Right atrium auricular region (tissue), 2 donors: ENCODE measurements around the gene CACNA1B. TPM values are rescaled to one million over a fixed set of nuclear protein-coding genes. Genes with fewer than 3 reads are reported as not detected.
A peak's percentile ranks its signal among the peaks of the same experiment; 100 is the strongest.
"Not testable (repeated sequence)": the region's sequence is repeated elsewhere in the genome, so short reads cannot be mapped to it uniquely, and the experiment has no call there.

Experiments
- DNase-seq: peaks from one replicate; pipeline ENCODE4 v3.0.0-alpha.2; 2019; ENCODE audit warnings: low spot score
- H3K27ac ChIP-seq, 2 donors: fragments of 200-600 bp; sonication (generic); 1 replicate in 1 of 2; 2 replicates in 1 of 2; pipeline ENCODE4 v1.5.1; 2016 to 2019
- H3K27me3 ChIP-seq, 2 donors: fragments of 200-600 bp; sonication (generic); one replicate each; pipeline versions ENCODE4 v1.5.1 to v1.6.0; 2017 to 2019
- H3K36me3 ChIP-seq: fragments of 200-600 bp; sonication (generic); one replicate; pipeline ENCODE4 v1.5.1; 2016
- H3K4me1 ChIP-seq, 2 donors: fragments of 200-600 bp; sonication (generic); one replicate each; pipeline versions ENCODE4 v1.5.1 to v1.6.0; 2017 to 2019
- H3K4me3 ChIP-seq, 2 donors: fragments of 200-600 bp; sonication (generic); 1 replicate in 1 of 2; 2 replicates in 1 of 2; pipeline ENCODE4 v1.5.1; 2017 to 2019; ENCODE audit warnings: mild to moderate bottlenecking in 1 of 2, moderate library complexity in 1 of 2
- H3K9me3 ChIP-seq, 2 donors: fragments of 200-600 bp; sonication (generic); one replicate each; pipeline ENCODE4 v1.5.1; 2019
- total RNA-seq, 2 donors: library from RNA; depleted of rRNA; stranded (reverse); fragments of >200 nt; gene quantifications; one replicate each; pipeline ENCODE4 v1.1.0, GENCODE V29; 2016
- TF ChIP-seq, protein P1 (sequence below), 2 donors: fragments of 200-600 bp; sonication (generic); IDR thresholded peaks; one replicate each; pipeline ENCODE4 v1.5.1; 2019; ENCODE audit warnings: antibody characterized with exemption in 2 of 2

Gene CACNA1B
- total RNA-seq, 2 donors from 2014 or later = 0.04 to 0.41 TPM

DNA sequence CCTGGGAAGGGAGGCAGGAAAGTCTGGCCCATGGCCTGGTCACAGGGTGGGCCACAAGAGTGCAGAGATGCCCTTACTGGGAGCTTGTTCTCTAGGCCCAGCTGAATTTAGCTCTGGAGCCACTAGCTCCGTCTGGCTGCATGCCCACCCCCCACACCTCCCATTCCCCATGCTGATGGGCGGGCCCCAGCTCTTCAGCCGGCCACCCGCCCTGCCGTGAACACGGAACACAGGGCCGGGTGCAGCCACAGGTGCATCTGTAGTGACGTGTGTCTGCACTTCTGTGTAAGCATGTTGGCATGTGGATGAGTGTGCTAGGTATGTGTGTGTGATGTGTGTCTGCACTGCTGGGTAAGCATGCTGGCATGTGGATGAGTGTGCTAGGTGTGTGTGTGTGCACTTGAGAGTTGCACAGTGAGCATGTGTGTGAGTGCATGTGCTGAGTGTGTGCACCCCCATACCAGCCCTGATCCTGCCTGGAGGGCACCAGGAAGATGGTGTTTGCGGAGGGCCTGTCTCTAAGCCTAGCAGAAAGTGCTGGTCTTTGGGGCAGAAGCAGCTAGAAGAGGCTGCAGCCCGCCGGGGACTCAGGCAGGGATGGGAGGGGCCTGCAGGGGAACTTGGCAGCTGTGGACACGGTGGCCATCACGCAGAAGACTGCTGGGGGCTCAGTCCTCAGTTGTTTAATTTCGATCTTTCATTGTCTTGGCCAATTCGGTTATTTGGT lies 136.4 kb downstream of the CACNA1B start:
- TF ChIP-seq, protein P1, sequence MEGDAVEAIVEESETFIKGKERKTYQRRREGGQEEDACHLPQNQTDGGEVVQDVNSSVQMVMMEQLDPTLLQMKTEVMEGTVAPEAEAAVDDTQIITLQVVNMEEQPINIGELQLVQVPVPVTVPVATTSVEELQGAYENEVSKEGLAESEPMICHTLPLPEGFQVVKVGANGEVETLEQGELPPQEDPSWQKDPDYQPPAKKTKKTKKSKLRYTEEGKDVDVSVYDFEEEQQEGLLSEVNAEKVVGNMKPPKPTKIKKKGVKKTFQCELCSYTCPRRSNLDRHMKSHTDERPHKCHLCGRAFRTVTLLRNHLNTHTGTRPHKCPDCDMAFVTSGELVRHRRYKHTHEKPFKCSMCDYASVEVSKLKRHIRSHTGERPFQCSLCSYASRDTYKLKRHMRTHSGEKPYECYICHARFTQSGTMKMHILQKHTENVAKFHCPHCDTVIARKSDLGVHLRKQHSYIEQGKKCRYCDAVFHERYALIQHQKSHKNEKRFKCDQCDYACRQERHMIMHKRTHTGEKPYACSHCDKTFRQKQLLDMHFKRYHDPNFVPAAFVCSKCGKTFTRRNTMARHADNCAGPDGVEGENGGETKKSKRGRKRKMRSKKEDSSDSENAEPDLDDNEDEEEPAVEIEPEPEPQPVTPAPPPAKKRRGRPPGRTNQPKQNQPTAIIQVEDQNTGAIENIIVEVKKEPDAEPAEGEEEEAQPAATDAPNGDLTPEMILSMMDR (IDR thresholded peaks at IDR 0.05) = no peak
- H3K27me3 ChIP-seq = no peaks in the 10 kb centered on the region
- H3K4me3 ChIP-seq = no peak overlapping the region
- no peak overlapping the region for H3K27ac ChIP-seq
- H3K9me3 ChIP-seq = no peaks in the 10 kb centered on the region
- H3K4me1 ChIP-seq = no peaks in the 10 kb centered on the region
- no peak for DNase-seq
- H3K36me3 ChIP-seq = no peaks in the 10 kb centered on the region

DNA sequence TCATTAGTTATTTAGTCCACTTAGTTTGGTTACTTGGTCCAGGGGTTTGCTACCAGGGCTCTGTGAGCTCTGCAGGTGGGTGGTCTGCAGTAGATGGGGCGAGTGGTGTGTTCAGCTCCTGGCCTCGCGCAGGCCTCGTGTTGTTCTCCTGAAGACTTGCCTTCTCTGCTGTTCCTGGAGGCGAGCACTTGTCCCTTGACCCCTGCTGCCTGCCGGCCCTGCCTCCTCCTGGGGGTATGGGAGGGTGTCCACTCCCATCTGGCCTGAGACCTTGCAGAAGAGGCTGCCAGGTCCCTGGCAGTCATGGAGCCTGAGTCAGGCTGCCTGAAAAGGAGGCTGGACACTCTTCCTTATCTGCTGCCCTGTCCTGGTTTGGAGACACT lies 137.0 kb downstream of the CACNA1B start:
- TF ChIP-seq, protein P1 (IDR thresholded peaks at IDR 0.05) = no peak
- no peaks in the 10 kb centered on the region for H3K4me1 ChIP-seq
- H3K4me3 ChIP-seq = no peak overlapping the region
- DNase-seq = no peak
- no peaks in the 10 kb centered on the region for H3K27me3 ChIP-seq
- H3K36me3 ChIP-seq = no peaks in the 10 kb centered on the region
- H3K27ac ChIP-seq = no peak overlapping the region
- H3K9me3 ChIP-seq = no peaks in the 10 kb centered on the region

DNA sequence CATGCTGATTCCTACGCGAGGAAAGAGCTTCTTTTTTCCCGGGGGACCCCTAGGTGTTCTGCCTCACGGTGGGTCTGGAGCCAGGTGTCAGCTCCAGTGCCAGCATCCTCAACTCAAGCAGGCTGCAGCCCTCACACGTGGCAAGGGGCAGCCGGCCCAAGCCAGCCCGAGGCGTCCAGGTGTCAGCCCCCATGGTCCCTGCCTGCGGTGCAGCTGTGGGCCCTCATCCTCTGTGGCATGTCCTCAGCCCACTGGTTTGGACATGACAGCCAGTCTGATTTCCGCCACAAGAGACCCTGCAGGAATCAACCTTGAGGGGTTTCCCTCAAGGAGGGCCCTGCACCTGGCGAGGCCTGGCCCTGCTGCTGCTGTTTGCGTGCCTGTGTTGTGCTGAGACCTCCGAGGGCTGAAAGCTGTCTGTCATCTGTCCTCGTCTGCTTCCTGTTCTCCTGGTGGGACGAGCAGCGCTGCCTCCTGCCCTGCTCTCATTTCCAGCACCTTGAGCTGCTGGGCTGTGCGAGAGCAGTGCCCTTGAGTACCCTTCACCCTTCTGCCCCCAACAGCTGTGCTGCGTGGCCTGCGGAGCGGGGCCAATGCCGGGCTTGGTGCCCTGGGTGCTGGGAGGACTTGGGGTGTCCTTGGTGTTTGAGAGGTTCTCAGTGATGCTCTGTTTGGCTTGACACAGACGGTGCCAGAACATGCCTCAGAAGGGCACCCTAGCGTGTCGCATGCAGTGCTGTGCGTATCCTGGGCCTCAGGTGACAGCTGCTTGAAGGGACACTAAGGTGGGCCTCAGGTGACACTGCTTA lies 137.6 kb downstream of the CACNA1B start:
- no peak overlapping the region for H3K4me3 ChIP-seq
- TF ChIP-seq, protein P1 (IDR thresholded peaks at IDR 0.05) = no peak
- no peak for DNase-seq
- no peaks in the 10 kb centered on the region for H3K27me3 ChIP-seq
- no peak overlapping the region for H3K27ac ChIP-seq
- no peaks in the 10 kb centered on the region for H3K4me1 ChIP-seq
- no peaks in the 10 kb centered on the region for H3K36me3 ChIP-seq
- H3K9me3 ChIP-seq = no peaks in the 10 kb centered on the region

DNA sequence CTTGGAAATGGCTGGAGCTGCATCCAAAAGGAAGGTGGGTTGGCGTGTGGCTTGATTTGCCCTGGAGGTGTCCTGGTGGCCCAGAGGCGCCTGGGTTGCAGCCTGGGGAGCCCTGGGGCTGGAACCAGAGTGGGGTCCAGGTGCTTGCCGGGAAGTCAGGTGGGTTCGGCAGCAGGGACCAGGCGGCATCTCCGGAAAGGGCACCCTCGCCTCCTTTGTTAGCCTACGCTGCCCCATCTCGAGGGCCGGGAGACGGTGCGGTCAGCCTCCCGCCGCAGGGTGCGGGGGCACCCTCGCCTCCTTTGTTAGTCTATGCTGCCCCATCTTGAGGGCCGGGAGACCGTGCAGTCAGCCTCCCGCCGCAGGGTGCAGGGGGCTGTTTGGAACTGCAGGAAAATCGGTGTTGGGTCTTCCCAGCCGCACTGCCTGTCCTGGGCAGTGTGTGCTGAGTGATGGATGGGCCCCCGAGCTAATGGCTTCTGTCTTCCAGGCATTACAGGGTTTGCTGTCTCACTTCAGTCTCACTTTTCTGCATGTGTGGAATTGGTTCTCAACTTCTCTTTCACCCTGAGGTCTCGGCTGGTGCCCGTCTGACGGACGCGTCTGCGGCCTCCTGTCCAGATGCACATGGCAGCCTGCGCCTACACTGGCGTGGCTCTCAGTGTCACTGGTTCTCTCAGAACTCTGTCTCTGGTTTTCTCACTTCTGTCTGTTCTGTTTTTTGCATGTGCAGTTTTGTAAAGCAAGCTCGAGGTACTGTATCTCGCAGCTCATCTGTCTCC lies 139.0 kb downstream of the CACNA1B start:
- no peaks in the 10 kb centered on the region for H3K36me3 ChIP-seq
- DNase-seq = no peak
- no peak overlapping the region for H3K4me3 ChIP-seq
- no peaks in the 10 kb centered on the region for H3K9me3 ChIP-seq
- TF ChIP-seq, protein P1 (IDR thresholded peaks at IDR 0.05) = no peak
- H3K27me3 ChIP-seq = no peaks in the 10 kb centered on the region
- H3K4me1 ChIP-seq = no peaks in the 10 kb centered on the region
- no peak overlapping the region for H3K27ac ChIP-seq

DNA sequence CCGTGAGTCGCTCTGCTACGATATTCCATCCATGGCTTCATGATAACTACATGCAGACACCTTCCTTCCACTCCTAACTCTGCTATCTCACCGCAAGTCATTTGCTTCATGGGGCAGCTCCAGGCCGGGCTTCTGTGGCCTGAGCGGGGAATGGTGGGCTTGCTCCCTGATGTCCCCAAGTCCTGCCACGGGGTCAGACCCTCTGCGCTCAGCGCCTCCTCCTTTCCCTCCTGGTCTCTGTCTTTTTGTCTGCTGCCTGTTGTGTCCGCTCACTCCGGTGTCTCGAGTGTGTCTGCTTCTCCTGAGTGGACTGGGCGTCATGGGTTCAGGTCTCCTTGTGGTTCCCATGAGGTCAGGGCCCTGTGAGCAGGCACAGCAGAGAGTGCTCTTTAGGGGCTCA lies 139.6 kb downstream of the CACNA1B start:
- Histone ChIP-seq H3K9me3 (no peaks in the 10 kb centered on the region), H3K4me1 (no peaks in the 10 kb centered on the region), H3K4me3 (no peak overlapping the region), H3K27me3 (peaks cover 0 to under 1% of the 10 kb centered on the region in 2 donors), H3K27ac (no peak overlapping the region), H3K36me3 (no peaks in the 10 kb centered on the region)
- TF ChIP-seq, protein P1 (IDR thresholded peaks at IDR 0.05) = no peak
- DNase-seq = no peak

DNA sequence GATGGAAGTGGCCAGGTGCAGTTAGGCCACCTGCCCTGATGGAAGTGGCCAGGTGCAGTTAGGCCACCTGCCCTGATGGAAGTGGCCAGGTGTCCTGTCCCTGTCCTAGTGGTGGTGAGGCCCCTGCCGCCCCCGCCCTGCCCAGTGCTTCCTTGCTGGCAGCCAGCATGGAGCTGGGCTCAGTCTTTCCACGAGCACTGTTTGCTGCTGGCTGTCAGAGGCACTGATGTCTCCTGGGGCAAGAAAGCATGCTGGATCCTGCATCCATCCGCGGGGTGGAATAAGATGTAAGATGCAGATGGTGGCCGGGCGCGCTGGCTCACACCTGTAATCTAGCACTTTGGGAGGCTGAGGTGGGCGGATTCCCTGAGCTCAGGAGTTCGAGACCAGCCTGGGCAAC lies 141.9 kb downstream of the CACNA1B start:
- H3K9me3 ChIP-seq, H3K36me3 ChIP-seq, H3K4me1 ChIP-seq, H3K27ac ChIP-seq, H3K4me3 ChIP-seq: not testable (repeated sequence)
- H3K27me3 ChIP-seq = peaks cover 0 to 11% of the 10 kb centered on the region in 2 donors
- peak; percentile 50 for DNase-seq
